Putamen (tissue), 1 donor: ENCODE data around the gene PPARD.
"Not testable (repeated sequence)": the region's sequence is repeated elsewhere in the genome, so short reads cannot be mapped to it uniquely, and the experiment has no call there.

Source experiments
- DNase-seq: peaks from one replicate; pipeline ENCODE4 v3.0.0-alpha.2; 2016; ENCODE audit warnings: low spot score

The PPARD gene

DNA sequence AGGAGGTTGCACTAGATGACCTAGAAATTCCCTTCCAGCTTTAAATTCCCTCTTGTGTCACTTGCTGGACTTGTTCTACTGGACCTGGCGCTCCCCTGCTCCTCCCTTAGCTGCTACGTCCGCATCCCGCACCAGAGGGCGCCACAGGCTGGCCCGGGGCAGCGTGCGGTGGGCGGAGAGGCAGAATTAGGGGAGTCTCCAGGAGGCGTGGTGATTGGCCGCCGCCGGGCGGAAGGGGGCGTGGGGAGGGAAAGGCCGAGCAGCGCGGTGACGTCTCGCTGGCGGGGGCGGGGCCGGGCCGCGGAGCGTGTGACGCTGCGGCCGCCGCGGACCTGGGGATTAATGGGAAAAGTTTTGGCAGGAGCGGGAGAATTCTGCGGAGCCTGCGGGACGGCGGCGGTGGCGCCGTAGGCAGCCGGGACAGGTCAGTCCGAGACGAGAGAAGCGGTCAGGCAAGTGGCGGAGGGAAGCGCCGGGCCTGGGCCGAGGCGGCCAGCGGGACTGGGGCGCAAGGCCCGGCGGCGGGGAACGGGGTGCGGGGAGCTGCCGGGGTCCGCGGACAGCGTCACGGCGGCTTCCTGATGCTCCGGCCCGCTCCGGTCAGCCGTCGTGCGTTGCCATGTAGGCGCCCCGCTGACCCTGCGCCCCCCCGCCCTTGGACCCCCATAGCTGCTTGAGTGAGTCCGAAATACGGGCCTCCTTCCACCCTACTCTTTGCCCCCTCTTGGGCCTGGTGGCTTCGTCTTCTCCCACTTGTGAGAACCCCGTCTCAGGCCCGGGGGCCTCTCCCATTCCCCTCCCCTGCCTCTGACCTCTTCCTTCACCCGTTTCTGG, at the start of gene PPARD:
PPARD (plus strand) TSS at position 301 of the 834 bp plus-strand sequence. CDS start 68,530 bp downstream, outside the sequence.
- DNase-seq = peak; percentile 97

DNA sequence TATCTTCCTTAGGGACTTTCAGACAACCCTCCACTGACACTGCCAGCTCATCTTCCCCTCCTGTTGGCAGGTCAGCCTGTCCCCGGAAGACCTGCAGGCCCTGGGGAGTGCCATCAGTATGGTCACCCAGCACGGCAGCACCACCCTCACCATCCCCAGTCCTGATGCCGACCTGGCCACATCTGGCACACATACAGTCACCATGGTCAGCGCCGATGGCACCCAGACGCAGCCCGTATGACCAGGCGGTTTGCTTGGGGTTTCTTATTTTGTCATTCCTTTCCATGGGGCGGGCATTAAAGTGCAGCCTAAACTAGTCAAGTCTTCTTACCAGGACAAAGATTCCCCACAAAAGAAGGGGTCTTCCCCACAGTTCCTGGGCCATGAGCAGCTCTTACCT, 48.7 kb upstream of the PPARD start:
- DNase-seq = no peak

DNA sequence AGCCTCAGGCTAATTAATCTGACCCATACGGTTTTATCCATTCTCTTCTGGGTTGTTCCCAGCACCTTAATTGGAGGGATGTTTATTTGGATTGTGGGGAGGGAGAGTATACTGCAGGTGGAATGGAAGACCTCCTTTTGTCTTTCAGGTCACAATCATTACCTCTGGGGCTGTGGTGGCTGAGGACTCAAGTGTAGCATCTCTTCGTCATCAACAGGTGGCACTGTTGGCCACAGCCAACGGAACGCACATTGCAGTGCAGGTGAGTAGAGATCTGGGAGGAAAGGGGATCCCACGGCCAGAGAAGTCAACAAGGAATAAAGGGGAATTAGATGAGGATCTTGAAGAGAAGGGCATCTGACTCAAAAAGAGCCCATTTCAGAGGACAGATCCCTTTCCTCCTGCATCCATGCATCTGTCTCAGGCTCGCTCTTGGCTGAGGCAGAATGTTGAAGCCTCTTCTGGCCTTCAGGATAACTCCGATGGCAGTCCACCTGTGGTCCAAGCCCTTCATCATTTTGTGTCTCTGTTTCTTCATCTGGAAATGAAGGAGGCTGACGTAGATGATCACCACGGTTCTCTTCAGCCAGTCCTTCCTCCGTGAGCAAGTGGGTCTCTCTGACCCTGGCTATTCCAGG, 47.9 kb upstream of the PPARD start:
- no peak for DNase-seq

DNA sequence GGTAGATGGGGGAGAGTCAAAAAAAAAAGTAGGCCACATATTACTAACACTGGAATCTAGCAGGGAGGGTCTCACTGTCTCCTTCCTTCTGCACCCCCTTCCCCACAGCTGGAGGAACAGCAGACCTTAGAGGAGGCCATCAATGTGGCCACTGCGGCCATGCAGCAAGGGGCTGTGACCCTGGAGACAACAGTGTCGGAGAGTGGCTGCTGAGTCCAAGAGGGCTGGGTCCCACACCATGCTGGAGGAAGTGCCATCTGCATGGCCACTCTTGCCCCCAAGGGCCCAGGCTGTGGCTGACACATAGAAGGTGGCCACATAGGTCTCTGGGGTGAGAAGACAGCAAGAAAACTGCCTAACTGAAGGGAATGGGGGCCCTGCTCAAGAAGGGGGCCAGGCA, 47.3 kb upstream of the PPARD start:
- no peak for DNase-seq

DNA sequence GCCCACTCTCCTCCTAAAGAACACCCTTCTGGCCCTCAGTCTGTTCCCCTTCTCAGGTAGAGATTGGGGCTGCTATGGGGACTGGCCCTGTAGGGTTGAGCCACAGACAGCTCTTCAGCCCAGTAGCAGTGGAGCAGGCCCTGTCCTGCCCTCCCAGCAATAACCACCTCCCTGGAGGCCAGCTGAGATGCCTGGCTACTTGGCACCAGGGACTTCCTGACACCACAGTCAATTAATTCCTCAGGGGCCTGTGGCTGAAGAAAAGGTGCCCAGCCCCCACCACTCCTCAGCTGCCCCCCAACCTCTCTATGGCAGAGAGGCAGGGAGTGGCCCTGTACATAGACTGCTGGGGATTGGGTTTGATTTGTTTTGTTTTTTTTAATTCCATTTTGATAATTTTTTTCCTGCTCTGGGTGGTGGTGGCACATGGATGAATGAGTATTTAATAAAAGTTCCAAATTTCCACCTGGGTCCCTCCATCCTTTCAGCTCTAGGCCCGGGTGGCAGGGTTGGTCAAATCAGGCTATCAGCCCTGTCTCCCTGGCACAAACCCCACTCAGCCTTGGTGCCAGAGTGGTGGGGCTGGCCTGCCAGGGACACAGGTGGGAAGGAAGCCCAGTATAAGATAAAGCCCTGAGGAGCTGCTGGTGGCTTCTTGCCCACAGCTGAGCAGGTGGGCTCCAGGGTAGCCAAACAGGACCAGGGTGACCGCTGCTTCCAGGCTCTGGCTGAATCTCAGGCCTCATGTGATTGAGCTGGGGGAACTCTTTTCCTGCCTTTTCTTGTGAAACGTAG, 46.6 kb upstream of the PPARD start:
- DNase-seq = no peak

DNA sequence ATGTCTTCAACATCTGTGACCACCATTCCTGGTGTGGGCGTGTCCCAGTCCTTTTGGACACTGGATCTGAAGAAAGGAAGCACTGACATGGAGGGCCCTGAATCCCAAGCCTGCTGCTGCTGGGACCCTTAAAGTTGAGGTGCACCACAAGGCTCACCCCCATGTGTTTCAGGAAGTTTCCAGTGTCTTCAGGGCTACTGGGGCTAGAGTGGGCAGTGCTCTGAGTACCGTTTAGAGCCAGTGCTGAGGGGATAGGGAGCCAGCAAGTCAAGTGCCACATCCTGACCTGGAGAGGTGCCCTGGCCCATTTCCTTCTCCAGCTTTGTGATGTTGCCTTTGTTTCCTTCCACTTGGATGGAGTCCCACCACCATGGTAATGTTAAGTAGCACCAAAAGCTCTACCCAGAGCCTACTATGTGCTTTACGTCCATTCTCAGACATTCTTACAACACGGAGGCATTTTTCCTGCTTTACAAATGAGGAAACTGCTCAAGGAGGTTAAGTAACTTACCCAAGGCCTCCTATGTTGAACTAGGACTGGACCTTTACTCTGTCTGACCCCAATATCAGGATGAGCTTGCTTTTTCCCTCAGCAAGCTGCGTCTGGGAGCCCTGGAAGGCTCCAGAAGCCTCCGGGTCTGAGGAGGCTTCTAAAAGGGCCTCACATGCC, 45.3 kb upstream of the PPARD start:
- no peak for DNase-seq

DNA sequence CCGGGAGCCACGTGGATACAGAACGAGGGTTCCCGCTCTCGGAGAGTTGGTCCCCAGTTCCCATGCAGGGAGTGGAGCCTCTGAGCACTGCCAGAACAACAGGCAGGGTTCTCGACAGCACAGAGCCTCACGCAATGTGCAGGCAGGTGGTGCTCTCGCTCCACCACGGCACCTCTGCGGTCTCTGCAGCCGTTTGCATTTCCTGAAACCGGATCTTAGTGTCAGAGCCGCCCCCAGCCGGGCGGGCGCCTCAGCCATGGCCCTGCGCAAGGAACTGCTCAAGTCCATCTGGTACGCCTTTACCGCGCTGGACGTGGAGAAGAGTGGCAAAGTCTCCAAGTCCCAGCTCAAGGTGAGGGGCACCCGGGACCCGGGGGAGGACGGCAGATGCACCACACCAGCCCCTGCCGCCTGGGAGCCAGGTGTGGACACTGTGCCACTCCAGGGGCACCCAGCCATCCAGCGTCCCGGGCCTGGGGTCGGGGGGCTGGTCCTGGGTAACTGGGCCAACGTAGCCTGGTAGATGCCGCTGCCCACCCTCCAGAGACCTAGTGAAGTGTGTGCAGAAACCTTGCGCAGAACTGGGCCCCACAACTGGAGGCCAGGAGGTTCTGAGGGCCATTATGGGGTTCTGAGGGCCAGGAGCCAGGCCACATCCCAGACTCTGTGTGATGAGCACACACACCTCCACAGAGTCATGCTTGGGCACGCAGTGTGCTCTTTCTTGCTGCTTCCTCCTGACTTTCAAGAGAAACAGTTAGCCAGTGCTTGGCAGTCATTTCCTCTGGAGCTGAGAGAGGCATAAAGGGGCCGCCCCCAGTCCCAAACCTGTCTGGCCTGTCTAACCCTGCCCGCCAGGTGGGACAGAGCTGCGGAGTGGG, 44.5 kb upstream of the PPARD start, which contains the start of gene DEF6:
DEF6 (plus strand) TSS at position 218 of the 881 bp plus-strand sequence; CDS start at position 257, 39 bp downstream.
- DNase-seq = peak; percentile 29

DNA sequence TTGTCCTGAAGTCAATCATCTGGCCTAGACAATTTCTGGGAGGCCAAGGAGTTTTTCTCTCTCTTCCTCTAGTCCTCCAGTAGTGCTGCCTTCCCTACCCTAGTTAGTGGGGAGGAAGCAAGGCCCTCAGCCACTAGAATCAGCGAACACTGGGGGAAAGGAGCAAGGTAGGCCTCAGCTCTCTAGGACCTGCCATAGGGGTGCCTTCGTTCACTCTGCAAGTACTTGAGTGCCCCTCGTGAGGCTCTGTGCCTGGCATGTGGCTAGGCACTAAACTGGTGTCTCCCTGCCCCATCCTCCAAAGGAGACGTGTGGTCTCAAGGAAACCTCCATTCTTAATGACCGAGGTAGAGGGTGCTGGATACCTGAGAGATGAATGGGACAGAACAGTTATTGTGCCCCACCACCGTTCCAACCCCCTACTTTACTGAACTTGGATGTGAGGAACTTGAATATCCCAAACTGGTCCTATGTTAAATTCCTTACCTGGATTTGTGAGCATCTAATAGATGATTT, 43.7 kb upstream of the PPARD start:
- DNase-seq = no peak

DNA sequence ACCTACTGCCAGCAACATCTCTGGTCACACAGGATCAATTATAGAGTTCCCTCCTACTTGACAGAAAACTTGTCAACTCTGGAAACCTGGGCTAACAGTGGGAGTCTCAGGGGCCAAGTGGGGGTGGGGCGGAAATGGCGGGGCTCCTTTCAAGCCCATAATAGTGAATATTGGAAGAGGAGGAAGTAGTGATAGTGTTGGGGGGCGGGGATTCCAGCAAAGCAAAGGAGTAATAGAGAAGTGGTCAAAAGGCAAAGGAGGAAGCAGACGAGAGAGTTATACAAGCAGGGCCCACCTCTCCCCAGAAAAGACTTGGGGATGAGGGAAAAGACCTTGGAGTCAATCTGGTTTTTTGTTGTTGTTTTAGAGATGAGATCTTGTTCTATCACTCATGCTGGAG, 42.7 kb upstream of the PPARD start:
- DNase-seq = no peak

DNA sequence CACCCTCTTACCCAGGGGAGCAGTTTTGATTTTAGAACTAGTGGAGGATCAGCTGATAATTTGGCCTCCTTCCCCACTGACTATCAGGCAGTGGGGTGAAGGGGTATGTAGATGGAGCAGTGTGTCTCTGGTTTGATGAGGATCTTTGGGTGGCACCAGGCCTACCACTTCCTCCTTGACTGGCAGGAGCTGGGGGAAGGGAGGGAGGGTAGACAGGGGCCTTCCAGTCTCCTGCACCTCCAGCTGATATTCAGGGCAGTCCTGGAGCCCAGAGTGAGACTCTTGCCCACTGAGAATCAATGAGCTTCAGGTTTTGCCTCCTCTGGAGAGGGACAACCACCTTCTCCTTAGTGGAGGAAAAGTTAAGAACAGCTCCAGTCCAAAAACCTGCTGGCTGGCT, 41.5 kb upstream of the PPARD start:
- DNase-seq = no peak

DNA sequence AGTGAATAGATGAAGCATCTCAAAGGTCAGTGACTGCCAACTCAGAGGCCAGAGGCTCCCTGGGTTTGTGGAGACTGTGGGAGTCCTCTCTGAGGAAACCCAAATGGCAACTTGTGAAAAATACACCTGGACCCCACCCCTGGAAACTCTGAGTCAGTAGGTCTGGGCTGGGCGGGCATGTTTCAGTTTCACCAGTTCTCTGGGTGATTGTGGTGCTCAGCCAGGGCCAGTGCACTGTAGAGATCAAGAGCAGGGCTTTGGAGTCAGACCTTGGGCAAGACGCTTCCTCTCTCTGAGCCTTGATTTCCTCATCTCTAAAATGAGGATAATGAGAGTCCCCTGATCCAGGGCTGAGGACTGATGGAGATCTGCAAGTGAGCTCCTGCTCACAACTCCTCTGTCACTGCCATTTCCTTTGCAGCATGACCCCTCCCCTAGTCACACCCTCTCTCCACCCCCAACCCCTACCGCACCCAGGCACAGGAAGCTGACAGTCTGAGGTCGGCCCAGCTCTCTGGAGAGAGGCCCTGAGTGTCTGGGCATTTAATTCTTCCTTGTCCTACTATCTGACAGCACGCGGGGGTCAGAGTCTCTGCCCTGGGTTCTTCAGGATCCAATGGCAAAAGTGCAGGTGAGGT, 39.6 kb upstream of the PPARD start:
- DNase-seq = no peak

DNA sequence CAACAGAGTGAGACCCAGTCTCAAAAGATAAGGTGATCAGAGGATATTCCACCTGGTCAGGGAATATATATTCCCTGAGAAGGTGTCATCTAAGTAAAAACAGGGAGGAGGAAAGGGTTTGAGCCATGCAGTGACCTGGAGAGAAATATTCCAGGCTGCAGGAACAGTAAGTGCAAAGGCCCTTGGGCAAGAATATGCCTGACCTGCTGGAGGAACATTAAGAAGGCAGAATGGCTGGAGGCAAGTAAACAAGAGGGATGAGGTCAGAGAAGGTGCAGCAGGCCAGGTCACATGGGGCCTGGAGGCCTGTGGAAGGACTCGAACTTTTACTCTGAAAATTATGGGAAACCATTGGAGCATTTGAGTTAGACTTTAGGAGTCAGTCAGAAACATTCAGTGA, 38.1 kb upstream of the PPARD start:
- no peak for DNase-seq

DNA sequence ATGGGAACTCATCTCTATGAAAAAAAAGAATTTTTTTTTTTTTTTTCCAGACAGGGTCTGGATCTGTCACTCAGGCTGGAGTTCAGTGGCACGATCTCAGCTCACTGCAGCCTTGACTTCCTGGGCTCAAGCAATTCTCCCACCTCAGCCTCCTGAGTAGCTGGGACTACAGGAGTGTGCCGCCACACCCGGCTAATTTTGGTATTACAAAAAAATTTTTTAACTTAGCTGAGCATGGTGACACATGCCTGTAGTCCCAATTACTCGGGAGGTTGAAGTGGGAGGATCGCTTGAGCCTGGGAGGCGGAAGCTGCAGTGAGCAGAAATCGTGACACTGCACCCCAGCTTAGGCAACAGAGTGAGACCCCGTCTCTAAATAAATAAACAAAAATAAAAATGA, 37.2 kb upstream of the PPARD start:
- no peak for DNase-seq

DNA sequence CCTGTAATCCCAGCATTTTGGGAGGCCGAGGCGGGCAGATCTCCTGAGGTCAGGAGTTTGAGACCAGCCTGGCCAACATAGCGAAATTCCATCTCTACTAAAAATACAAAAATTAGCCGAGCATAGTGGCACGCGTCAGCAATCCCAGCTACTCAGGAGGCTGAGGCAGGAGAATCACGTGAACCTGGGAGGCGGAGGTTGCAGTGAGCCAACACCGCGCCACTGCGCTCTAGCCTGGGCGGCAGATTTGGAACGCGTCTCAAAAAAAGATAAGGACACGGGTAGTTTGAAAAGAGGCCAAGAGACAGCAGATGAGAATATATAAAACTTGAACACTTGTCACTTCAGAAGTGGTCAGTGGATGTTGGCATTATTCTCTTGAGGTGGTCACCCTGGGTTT, 35.2 kb upstream of the PPARD start:
- DNase-seq = not testable (repeated sequence)

DNA sequence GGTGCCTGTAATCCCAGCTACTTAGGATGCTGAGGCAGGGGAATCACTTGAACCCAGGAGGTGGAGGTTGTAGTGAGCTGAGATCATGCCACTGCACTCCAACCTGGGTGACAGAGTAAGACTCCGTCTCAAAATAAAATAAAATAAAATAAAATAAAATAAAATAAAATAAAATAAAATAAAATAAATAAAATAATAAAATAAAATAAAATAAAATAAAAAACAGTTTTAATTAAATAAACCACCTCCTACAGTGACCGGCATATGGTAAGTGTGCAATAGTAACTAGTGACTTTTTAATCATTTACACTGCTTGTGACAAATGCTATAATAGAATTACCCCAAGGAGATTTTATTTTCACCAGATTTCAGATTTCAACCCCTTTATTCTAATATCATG, 33.8 kb upstream of the PPARD start:
- DNase-seq = not testable (repeated sequence)

DNA sequence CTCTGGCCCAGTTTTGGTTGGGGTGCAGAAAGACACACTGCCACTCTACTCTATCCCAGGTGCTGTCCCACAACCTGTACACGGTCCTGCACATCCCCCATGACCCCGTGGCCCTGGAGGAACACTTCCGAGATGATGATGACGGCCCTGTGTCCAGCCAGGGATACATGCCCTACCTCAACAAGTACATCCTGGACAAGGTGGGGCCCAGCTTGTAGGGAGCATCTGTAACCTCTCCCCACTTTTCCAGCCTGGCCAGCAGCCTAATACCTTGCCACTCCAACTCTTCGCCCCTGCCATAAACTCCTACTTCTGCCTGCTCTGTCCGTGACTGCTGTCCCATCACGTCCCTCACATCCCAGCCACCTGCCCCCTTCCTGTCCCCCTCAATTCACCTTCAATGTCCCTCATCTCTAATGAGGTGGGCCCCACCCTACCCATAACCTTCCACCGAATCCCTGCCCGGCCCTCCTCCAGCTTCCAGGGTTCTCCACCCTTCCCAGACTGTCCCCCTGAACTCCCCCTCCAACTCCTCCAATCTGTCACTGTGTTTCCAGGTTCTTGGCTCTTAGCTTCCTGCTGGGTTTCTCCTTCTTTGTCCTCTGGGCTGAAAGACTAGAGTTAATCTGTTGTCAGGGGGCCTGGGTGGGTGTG, 32.6 kb upstream of the PPARD start:
- DNase-seq = no peak

DNA sequence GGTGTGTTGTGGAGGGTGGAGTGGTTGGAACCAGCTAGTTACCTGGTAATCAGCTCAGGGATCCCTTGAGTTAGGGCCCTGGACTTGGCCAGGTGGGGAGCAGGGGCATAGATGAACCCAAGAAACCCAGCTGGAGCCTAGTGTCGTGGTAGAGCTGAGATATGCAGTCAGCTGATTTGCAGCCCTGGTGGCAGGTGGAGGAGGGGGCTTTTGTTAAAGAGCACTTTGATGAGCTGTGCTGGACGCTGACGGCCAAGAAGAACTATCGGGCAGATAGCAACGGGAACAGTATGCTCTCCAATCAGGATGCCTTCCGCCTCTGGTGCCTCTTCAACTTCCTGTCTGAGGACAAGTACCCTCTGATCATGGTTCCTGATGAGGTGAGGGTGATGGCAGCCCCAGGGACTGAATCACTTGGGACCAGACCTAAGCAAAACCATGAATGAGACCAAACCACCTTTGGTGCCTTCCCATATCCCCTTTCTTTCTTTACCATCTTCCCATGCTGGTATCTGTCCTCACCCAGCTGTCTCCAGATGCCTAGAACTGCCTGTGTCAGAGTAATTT, 32.0 kb upstream of the PPARD start:
- no peak for DNase-seq

DNA sequence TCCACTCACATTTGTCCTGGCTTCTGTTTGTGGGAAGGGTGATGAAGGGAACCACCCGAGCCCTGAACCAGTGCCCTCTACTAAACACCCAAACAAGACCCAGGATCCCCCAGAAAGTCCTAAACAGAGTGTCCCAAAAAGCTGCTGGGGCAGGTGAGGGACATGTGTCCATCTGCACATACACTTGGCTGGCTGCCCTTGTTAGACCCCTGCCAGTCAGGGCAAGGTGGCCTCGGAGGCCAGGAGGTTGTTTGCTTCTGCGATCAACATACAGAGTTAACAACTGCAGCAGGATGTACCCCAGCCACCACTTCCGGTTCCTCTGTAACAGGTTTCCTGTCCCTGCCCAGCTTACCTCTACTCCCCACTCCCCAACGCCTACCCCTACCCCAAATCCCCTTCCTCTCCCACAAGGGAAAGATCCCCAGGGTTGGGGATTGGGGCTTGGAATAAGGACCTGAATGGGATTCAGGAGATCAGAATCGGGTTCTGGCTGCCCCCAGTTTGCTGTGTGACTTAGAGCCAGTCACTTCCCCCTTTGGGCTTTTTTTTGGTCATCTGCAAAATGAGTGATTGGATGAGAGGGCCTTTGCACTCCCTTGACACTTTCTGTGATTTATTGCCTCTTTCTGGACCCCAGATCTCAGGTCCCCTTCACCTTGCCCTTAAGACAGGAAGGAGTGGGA, 30.8 kb upstream of the PPARD start:
- DNase-seq = no peak
